SK-N-SH (cell line): ENCODE results near the gene PLPPR2. TPM values are rescaled to one million over a fixed set of nuclear protein-coding genes. Genes with fewer than 3 reads are reported as not detected.
A peak's percentile ranks its signal among the peaks of the same experiment; 100 is the strongest.

Experiments
- CTCF ChIA-PET: fragments of 300-600, 350-600 bp; formaldehyde crosslinking; extraction: SDS; loops from one replicate; lab custom pipeline; 2021; lab: Yijun Ruan, JAX
- POLR2A ChIA-PET: fragments of 350-600 bp; sonication (Branson Sonifier 250); formaldehyde crosslinking; extraction: SDS; loops from one replicate; lab custom pipeline; 2020; ENCODE audit warnings: antibody characterized with exemption, inconsistent platforms; lab: Yijun Ruan, JAX
- DNase-seq: peaks from one replicate; pipeline ENCODE4 v3.0.0; 2012
- H2AFZ ChIP-seq: fragments of 200-600 bp; sonication (generic); 2 replicates; pipeline ENCODE4 v1.8.1; 2016; ENCODE audit warnings: antibody characterized with exemption, mild to moderate bottlenecking, low read depth
- H3F3A ChIP-seq: fragments of 200-600 bp; sonication (generic); replicated peaks from 2 replicates; pipeline ENCODE3; 2016; ENCODE audit warnings: antibody characterized with exemption, mild to moderate bottlenecking; ENCODE audit not compliant: insufficient read depth
- H3K27ac ChIP-seq, 2 experiments: fragments of 200-500 bp in 1 of 2; fragments of 200-600 bp in 1 of 2; sonication (Bioruptor generic) in 1 of 2; sonication (generic), shearing (Covaris generic) in 1 of 2; 2 replicates each; pipeline versions ENCODE4 v1.5.1 to v1.6.1; 2014 to 2016; ENCODE audit warnings: low read depth in 2 of 2, inconsistent platforms in 1 of 2, low read length in 1 of 2, mild to moderate bottlenecking in 1 of 2, mixed read lengths in 1 of 2
- H3K27me3 ChIP-seq: fragments of 200-600 bp; sonication (generic), shearing (Covaris generic); 2 replicates; pipeline ENCODE4 v1.6.1; 2016; ENCODE audit warnings: mixed run types; ENCODE audit not compliant: insufficient read depth
- H3K36me3 ChIP-seq, 2 experiments: fragments of 200-500 bp in 1 of 2; fragments of 200-600 bp in 1 of 2; sonication (Bioruptor generic) in 1 of 2; sonication (generic) in 1 of 2; replicated peaks in 1 of 2; 2 replicates each; pipeline versions ENCODE3 to v1.5.1; 2014 to 2016; ENCODE audit warnings: low read length in 1 of 2, mild to moderate bottlenecking in 1 of 2; ENCODE audit not compliant: insufficient read depth in 2 of 2, control insufficient read depth in 1 of 2
- H3K4me1 ChIP-seq, 2 experiments: fragments of 200-500 bp in 1 of 2; fragments of 200-600 bp in 1 of 2; sonication (Bioruptor generic) in 1 of 2; sonication (generic), shearing (Covaris generic) in 1 of 2; 2 replicates each; pipeline versions ENCODE4 v1.5.1 to v1.6.1; 2014 to 2016; ENCODE audit warnings: low read depth in 1 of 2, low read length in 1 of 2, mixed run types in 1 of 2; ENCODE audit not compliant: insufficient read depth in 2 of 2, control insufficient read depth in 1 of 2
- H3K4me2 ChIP-seq: fragments of 200-600 bp; sonication (generic), shearing (Covaris generic); 2 replicates; pipeline ENCODE4 v1.6.1; 2017; ENCODE audit warnings: mixed run types
- H3K4me3 ChIP-seq, 2 experiments: fragments of 200-500 bp in 1 of 2; fragments of 200-600 bp in 1 of 2; sonication (Bioruptor generic) in 1 of 2; sonication (generic), shearing (Covaris generic) in 1 of 2; 2 replicates each; pipeline versions ENCODE4 v1.5.1 to v1.8.1; 2014 to 2016; ENCODE audit warnings: low read depth in 2 of 2, inconsistent platforms in 1 of 2, low read length in 1 of 2, mild to moderate bottlenecking in 1 of 2, mixed read lengths in 1 of 2, moderate library complexity in 1 of 2
- H3K79me2 ChIP-seq: fragments of 200-600 bp; sonication (generic); 2 replicates; pipeline ENCODE4 v1.8.1; 2017; ENCODE audit warnings: mild to moderate bottlenecking; ENCODE audit not compliant: insufficient read depth
- H3K9ac ChIP-seq: fragments of 200-600 bp; sonication (generic); 2 replicates; pipeline ENCODE4 v1.6.1; 2017; ENCODE audit warnings: mixed run types
- H3K9me2 ChIP-seq: fragments of 200-600 bp; sonication (generic); 2 replicates; pipeline ENCODE4 v1.6.1; 2017; ENCODE audit warnings: mixed run types
- H3K9me3 ChIP-seq: fragments of 200-600 bp; sonication (generic); 2 replicates; pipeline ENCODE4 v1.6.1; 2017; ENCODE audit warnings: mixed run types, mild to moderate bottlenecking, moderate library complexity
- H4K20me1 ChIP-seq: fragments of 200-600 bp; sonication (generic); 2 replicates; pipeline ENCODE4 v1.6.1; 2017; ENCODE audit warnings: mild to moderate bottlenecking, mixed run types; ENCODE audit not compliant: insufficient read depth
- CHD2 ChIP-seq: fragments of 150-350 bp; IDR thresholded peaks from 2 replicates; pipeline ENCODE4 v1.6.1; 2018; ENCODE audit warnings: low read length; ENCODE audit not compliant: partially characterized antibody
- CTCF ChIP-seq: fragments of 200-600 bp; sonication (generic); IDR thresholded peaks from 2 replicates; pipeline ENCODE4 v1.6.1; 2017; ENCODE audit warnings: antibody characterized with exemption, mild to moderate bottlenecking, moderate library complexity
- ELF1 ChIP-seq: IDR thresholded peaks from 2 replicates; pipeline ENCODE4 v1.4.0; 2012
- EP300 ChIP-seq, 2 experiments: IDR thresholded peaks; 2 replicates each; pipeline versions ENCODE4 v1.4.0 to v1.6.1; 2012; ENCODE audit warnings: borderline replicate concordance in 1 of 2, low read depth in 1 of 2, low read length in 1 of 2
- EZH2phosphoT487 ChIP-seq: fragments of 200-600 bp; sonication (generic); IDR thresholded peaks from 2 replicates; pipeline ENCODE4 v1.6.1; 2017; ENCODE audit warnings: low read depth, mixed run types, mild to moderate bottlenecking, antibody characterized with exemption, moderate library complexity, borderline replicate concordance
- FOSL2 ChIP-seq: IDR thresholded peaks from 2 replicates; pipeline ENCODE4 v1.4.0; 2012; ENCODE audit warnings: low read depth, mild to moderate bottlenecking, moderate library complexity, borderline replicate concordance
- FOXJ3 ChIP-seq: sonication (generic); formaldehyde crosslinking; IDR thresholded peaks from 2 replicates; pipeline ENCODE4 v1.5.1; 2020; ENCODE audit warnings: mild to moderate bottlenecking, missing genetic modification reagents
- FOXM1 ChIP-seq: IDR thresholded peaks from 2 replicates; pipeline ENCODE4 v1.4.0; 2012; ENCODE audit warnings: low read depth, mild to moderate bottlenecking
- GABPA ChIP-seq: IDR thresholded peaks from 2 replicates; pipeline ENCODE4 v1.4.0; 2012; ENCODE audit warnings: low read depth, mild to moderate bottlenecking
- GATA2 ChIP-seq: sonication (generic); formaldehyde crosslinking; IDR thresholded peaks from 2 replicates; pipeline ENCODE4 v1.5.0; 2020; ENCODE audit warnings: mild to moderate bottlenecking, missing genetic modification reagents
- IRF3 ChIP-seq: fragments of 150-350 bp; IDR thresholded peaks from 2 replicates; pipeline ENCODE4 v1.6.1; 2016; ENCODE audit warnings: mild to moderate bottlenecking, low read depth, low read length
- JUND ChIP-seq: IDR thresholded peaks from 2 replicates; pipeline ENCODE4 v1.4.0; 2012
- MAX ChIP-seq: IDR thresholded peaks from 2 replicates; pipeline ENCODE4 v1.4.0; 2012; ENCODE audit warnings: low read depth
- MEF2A ChIP-seq: IDR thresholded peaks from 2 replicates; pipeline ENCODE4 v1.4.0; 2012; ENCODE audit warnings: low read depth, borderline replicate concordance
- NFIC ChIP-seq: IDR thresholded peaks from 2 replicates; pipeline ENCODE4 v1.4.0; 2012; ENCODE audit warnings: borderline replicate concordance
- RCOR1 ChIP-seq: fragments of 150-350 bp; IDR thresholded peaks from 2 replicates; pipeline ENCODE4 v1.6.1; 2017; ENCODE audit warnings: antibody characterized with exemption, low read length
- RFX5 ChIP-seq: IDR thresholded peaks from 2 replicates; pipeline ENCODE4 v1.6.1; 2012; ENCODE audit warnings: mild to moderate bottlenecking, improper control_type of control experiment, low read length
- RXRA ChIP-seq: IDR thresholded peaks from 2 replicates; pipeline ENCODE4 v1.4.0; 2012; ENCODE audit warnings: low read depth, mild to moderate bottlenecking, borderline replicate concordance
- TEAD4 ChIP-seq: IDR thresholded peaks from 2 replicates; pipeline ENCODE4 v1.4.0; 2012; ENCODE audit warnings: mild to moderate bottlenecking, borderline replicate concordance; ENCODE audit not compliant: insufficient read depth
- YY1 ChIP-seq: IDR thresholded peaks from 2 replicates; pipeline ENCODE4 v1.4.0; 2012; ENCODE audit warnings: low read depth, mild to moderate bottlenecking
- WGBS: methylation state at CpG from one replicate; pipeline ENCODE4 v1.1.6; 2017; ENCODE audit warnings: low lambda C conversion rate; 5-methylcytosine and 5-hydroxymethylcytosine counted together
- polyA plus RNA-seq, 3 experiments: library from polyadenylated mRNA; depleted of rRNA; stranded (reverse); fragments of >200 nt; gene quantifications; 2 replicates each; pipeline ENCODE4 v1.2.3, GENCODE V29; 2012
- TF ChIP-seq, protein P1 (sequence below): fragments of 150-350 bp; IDR thresholded peaks from 2 replicates; pipeline ENCODE4 v1.6.1; 2017; ENCODE audit warnings: antibody characterized with exemption, low read length, low read depth, borderline replicate concordance
- TF ChIP-seq, protein P2 (sequence below): IDR thresholded peaks from 2 replicates; pipeline ENCODE4 v1.6.1; 2012; ENCODE audit warnings: mild to moderate bottlenecking, low read depth, low read length, moderate library complexity
- TF ChIP-seq, protein P3 (sequence below): IDR thresholded peaks from 2 replicates; pipeline ENCODE4; 2012

The PLPPR2 gene
- polyA plus RNA-seq, 1 of the 3 experiments (the other 2 are of a cell fraction), result 26.2 TPM

GRCh38 chr19:11346104-11346940, 8.9 kb upstream of the PLPPR2 start, which contains the start of the genes CCDC159 and TMEM205:
TSS of gene CCDC159 (plus strand) at chr19:11346519. CDS start at chr19:11346607, 88 bp downstream.
TSS of gene TMEM205 (minus strand) at chr19:11346268. CDS start at chr19:11345619, 649 bp downstream.
- Histone ChIP-seq H3K4me1 (peaks cover 13 to 14% of the 10 kb centered on the region in 2 experiments; a peak in 2 of 4 replicates), H4K20me1 (peaks cover 7% of the 10 kb centered on the region), H3K36me3 (peaks cover 4 to 7% of the 10 kb centered on the region in 2 experiments), H3K27ac (peak within 1 kb of the TSS; percentile 58 to 74), H2AFZ (peak within 1 kb of the TSS; percentile 96), H3K79me2 (no peaks in the 10 kb centered on the region), H3K4me3 (peak within 1 kb of the TSS; percentile 74 to 96), H3K9me2 (no peaks in the 10 kb centered on the region), H3K9ac (peak within 1 kb of the TSS; percentile 76), H3K4me2 (peak within 1 kb of the TSS; percentile 95), H3F3A (peaks cover 18% of the 10 kb centered on the region), H3K27me3 (no peaks in the 10 kb centered on the region), H3K9me3 (no peaks in the 10 kb centered on the region)
- POLR2A ChIA-PET, result interaction anchor here (0.6 to 2.3 kb wide), 4 partner anchors 28 to 53 kb away, joined by 3 to 15 read pairs (median 4); partner anchors contain the start of gene SWSAP1
- peak; percentile 95 for DNase-seq
- WGBS, result under 1% methylated on average over 32 of the region's 50 CpGs
- CTCF ChIA-PET, result interaction anchor here (0.7 to 3.0 kb wide), 7 partner anchors 31 to 189 kb away, joined by 3 to 23 read pairs (median 6); partner anchors contain the start of gene TSPAN16
- TF ChIP-seq EZH2phosphoT487 (no peak), MEF2A (no peak), ELF1 (peak; percentile 57), YY1 (peak; percentile 35; the same call in 1 of the 2 replicates), JUND (no peak; the same call in 1 of the 2 replicates), TEAD4 (no peak), IRF3 (peak; percentile 77), RXRA (no peak), CHD2 (peak; percentile 92), CTCF (peak; percentile 28; the same call in 1 of the 2 replicates), RFX5 (peak; percentile 67), GABPA (no peak; the same call in 1 of the 2 replicates), MAX (peak; percentile 92), NFIC (no peak), EP300 (IDR thresholded peaks at IDR 0.05; ENCODE audit: borderline replicate concordance in 1 of 2, low read depth in 1 of 2, low read length in 1 of 2) (no peak), GATA2 (CRISPR knock-in tag) (no peak), RCOR1 (no peak; the same call in 1 of the 2 replicates), FOXJ3 (CRISPR knock-in tag) (no peak), FOSL2 (peak; percentile 78; the same call in 1 of the 2 replicates), FOXM1 (no peak)
- TF ChIP-seq, protein P1, sequence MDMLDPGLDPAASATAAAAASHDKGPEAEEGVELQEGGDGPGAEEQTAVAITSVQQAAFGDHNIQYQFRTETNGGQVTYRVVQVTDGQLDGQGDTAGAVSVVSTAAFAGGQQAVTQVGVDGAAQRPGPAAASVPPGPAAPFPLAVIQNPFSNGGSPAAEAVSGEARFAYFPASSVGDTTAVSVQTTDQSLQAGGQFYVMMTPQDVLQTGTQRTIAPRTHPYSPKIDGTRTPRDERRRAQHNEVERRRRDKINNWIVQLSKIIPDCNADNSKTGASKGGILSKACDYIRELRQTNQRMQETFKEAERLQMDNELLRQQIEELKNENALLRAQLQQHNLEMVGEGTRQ, result no peak
- TF ChIP-seq, protein P2, sequence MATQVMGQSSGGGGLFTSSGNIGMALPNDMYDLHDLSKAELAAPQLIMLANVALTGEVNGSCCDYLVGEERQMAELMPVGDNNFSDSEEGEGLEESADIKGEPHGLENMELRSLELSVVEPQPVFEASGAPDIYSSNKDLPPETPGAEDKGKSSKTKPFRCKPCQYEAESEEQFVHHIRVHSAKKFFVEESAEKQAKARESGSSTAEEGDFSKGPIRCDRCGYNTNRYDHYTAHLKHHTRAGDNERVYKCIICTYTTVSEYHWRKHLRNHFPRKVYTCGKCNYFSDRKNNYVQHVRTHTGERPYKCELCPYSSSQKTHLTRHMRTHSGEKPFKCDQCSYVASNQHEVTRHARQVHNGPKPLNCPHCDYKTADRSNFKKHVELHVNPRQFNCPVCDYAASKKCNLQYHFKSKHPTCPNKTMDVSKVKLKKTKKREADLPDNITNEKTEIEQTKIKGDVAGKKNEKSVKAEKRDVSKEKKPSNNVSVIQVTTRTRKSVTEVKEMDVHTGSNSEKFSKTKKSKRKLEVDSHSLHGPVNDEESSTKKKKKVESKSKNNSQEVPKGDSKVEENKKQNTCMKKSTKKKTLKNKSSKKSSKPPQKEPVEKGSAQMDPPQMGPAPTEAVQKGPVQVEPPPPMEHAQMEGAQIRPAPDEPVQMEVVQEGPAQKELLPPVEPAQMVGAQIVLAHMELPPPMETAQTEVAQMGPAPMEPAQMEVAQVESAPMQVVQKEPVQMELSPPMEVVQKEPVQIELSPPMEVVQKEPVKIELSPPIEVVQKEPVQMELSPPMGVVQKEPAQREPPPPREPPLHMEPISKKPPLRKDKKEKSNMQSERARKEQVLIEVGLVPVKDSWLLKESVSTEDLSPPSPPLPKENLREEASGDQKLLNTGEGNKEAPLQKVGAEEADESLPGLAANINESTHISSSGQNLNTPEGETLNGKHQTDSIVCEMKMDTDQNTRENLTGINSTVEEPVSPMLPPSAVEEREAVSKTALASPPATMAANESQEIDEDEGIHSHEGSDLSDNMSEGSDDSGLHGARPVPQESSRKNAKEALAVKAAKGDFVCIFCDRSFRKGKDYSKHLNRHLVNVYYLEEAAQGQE, result no peak; the same call in 1 of the 2 replicates
- TF ChIP-seq, protein P3, sequence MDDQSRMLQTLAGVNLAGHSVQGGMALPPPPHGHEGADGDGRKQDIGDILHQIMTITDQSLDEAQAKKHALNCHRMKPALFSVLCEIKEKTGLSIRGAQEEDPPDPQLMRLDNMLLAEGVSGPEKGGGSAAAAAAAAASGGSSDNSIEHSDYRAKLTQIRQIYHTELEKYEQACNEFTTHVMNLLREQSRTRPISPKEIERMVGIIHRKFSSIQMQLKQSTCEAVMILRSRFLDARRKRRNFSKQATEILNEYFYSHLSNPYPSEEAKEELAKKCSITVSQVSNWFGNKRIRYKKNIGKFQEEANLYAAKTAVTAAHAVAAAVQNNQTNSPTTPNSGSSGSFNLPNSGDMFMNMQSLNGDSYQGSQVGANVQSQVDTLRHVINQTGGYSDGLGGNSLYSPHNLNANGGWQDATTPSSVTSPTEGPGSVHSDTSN, result peak; percentile 85
